ENCODE results near the gene PALM3. TPM values are rescaled to one million over a fixed set of nuclear protein-coding genes. Genes with fewer than 3 reads are reported as not detected.
"Not testable (repeated sequence)": the region's sequence is repeated elsewhere in the genome, so short reads cannot be mapped to it uniquely, and the experiment has no call there.

PALM3 gene
- total RNA-seq, 1 donor from 2014 or later = not detected

DNA sequence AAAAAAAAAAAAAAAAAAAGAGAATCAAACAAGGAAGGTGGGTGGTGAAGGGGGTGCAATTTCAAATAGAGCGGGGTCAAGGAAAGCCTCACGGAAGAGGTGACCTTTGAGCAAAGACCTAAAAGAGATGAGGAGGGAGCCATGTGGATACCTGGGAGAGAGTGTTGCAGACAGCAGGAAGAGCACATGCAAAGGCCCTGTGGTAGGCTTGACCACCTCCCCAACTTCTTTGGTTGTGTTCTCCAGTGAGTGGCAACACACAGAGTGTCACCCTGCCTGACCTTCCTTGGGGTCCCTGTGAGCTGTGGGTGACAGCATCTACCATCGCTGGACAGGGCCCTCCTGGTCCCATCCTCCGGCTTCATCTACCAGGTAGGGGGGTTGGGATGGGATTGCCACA is 11.4 kb downstream of the PALM3 start:
- Mint-ChIP-seq H3K27me3 (no peaks in the 10 kb centered on the region), H3K4me1 (peaks cover 3% of the 10 kb centered on the region), H3K36me3 (ENCODE audit: low read depth) (peaks cover 67% of the 10 kb centered on the region), H3K4me3 (no peak overlapping the region), H3K9me3 (no peaks in the 10 kb centered on the region), H3K27ac (no peak overlapping the region)
- no peak for DNase-seq
- intact Hi-C loops (cut with micrococcal nuclease) = no loop called here

DNA sequence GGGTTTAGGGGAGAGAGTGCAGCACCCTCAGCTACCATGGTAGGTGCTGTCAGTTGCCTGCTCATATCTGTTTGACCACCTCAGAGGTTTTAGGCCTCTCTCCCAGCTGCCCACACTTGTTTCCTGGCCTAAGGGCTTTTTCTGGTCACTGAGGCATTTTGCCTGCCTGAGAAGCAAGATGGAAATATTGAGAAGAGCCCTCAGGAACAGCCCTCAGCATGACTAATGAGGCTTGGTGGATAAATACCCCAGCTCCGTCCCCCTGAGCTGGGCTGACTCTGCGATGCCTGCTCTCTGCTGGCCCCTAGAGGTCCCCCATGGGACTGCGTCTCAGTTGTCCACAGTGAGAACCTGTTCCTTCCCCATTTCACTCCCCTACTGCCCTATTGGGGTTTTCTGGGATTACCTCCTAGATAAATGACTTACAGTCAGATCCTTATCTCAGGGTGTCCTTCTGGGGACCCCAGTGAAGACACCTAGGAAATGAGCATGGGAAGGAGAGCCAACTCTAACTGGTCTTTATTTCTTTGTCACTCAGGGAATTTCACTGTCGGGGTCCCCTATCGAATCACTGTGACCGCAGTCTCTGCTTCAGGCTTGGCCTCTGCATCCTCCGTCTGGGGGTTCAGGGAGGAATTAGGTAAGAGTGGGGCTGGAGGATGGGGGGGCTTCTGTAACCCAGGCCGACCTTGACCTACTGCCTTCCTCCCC is 13.3 kb downstream of the PALM3 start:
- Mint-ChIP-seq H3K4me1 (no peaks in the 10 kb centered on the region), H3K27ac (peak overlapping the region; percentile 34), H3K36me3 (ENCODE audit: low read depth) (peaks cover 68% of the 10 kb centered on the region), H3K9me3 (no peaks in the 10 kb centered on the region), H3K4me3 (no peak overlapping the region), H3K27me3 (no peaks in the 10 kb centered on the region)
- intact Hi-C loops (cut with micrococcal nuclease) = loop anchor here (5.0 kb wide), 1 partner anchor 41 kb away; the partner anchor contains the start of gene RFX1
- DNase-seq = peak; percentile 93

DNA sequence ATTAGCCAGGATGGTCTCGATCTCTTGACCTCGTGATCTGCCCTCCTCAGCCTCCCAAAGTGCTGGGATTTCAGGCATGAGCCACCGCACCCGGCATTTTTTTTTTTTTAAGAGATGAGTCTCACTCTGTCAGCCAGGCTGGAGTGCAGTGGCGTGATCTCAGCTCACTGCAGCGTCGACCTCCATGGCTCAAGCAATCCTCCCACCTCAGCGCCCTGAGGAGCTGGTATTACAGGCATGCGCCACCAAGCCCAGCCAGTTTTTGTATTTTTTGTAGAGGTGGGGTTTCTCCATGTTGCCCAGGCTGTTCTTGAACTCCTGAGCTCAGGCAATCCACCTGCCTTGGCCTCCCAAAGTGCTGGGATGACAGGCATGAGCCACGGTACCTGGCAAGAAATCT is 14.0 kb downstream of the PALM3 start:
- DNase-seq, H3K9me3 Mint-ChIP-seq, H3K4me1 Mint-ChIP-seq, H3K4me3 Mint-ChIP-seq, H3K27me3 Mint-ChIP-seq, H3K27ac Mint-ChIP-seq: not testable (repeated sequence)
- intact Hi-C loops (cut with micrococcal nuclease) = loop anchor here (5.0 kb wide), 1 partner anchor 41 kb away; the partner anchor contains the start of gene RFX1
- H3K36me3 Mint-ChIP-seq (ENCODE audit: low read depth) = peaks cover 67% of the 10 kb centered on the region

DNA sequence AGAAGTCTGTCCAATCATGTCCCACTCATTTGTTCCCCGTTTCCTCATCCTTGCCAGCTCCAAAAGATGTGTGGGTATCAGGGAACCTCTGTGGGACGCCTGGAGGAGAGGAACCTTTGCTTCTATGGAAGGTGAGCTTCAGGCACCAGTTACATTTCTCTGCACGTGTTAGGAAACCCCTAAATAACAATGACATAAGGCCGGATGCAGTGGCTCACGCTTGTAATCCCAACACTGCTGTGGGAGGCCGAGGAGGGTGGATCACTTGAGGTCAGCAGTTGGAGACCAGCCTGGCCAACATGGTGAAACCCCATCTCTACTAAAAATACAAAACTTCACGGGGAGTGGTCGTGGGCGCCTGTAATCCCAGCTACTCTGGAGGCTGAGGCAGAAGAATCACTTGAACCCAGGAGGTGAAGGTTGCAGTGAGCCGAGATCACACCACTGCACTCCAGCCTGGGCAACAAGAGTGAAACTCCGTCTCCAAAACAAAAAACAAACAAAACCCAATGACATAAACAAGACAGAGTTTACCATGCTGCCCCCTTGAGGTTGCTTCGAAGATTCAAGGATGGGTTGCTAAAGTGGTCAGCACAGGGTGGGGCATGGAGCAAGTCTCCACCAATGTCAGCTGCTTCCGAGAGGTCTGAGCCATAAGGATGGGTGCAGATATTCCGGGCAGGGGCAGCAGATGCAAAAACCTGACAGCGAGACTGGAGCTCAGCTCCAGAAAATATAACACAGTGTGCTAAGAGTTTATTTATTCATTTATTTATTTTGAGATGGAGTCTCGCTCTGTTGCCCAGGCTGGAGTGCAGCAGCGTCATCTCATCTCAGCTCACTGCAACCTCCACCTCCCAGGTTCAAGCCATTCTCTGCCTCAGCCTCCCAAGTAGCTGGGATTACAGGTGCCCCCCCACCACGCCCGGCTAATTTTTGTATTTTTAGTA is 18.9 kb downstream of the PALM3 start:
- H3K4me3 Mint-ChIP-seq; H3K27me3 Mint-ChIP-seq; H3K9me3 Mint-ChIP-seq; intact Hi-C loops (cut with micrococcal nuclease): not testable (repeated sequence)
- Mint-ChIP-seq H3K27ac (peak overlapping the region; percentile 74), H3K36me3 (ENCODE audit: low read depth) (peaks cover 57% of the 10 kb centered on the region), H3K4me1 (peaks cover 12% of the 10 kb centered on the region)
- DNase-seq = peak; percentile 85

DNA sequence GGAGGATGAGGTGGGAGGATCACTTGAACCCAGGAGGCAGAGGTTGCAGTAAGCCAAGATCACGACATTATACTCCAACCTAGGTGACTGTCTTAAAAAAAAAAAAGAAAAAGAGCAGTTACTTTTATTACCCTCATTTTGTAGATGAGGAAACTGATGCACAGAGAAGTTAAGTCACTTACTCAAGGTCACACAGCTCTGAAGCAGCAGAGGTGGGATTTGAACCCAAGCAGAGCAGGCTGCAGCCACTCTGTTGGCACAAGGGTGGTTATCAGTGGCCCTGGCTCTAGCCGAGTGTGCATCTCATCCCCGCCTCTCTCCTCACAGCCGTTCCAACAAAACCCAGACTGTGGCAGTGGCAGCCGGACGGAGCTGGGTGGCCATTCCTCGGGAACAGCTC is 22.7 kb downstream of the PALM3 start:
- Mint-ChIP-seq H3K27me3 (no peaks in the 10 kb centered on the region), H3K36me3 (ENCODE audit: low read depth) (peaks cover 52% of the 10 kb centered on the region), H3K4me1 (peaks cover 20% of the 10 kb centered on the region), H3K9me3 (no peaks in the 10 kb centered on the region), H3K4me3 (no peak overlapping the region), H3K27ac (no peak overlapping the region)
- DNase-seq = no peak
- intact Hi-C loops (cut with micrococcal nuclease) = no loop called here

- Mint-ChIP-seq H3K9me3 (no peaks in the 10 kb centered on the region), H3K27ac (no peak overlapping the region), H3K4me3 (no peak overlapping the region)
These were observed 26.2 kb downstream of the PALM3 start for GRCh38 chr19:14035706-14036105.

GRCh38 chr19:14035159-14035558 is 26.7 kb downstream of the PALM3 start:
- H3K4me3 Mint-ChIP-seq; H3K9me3 Mint-ChIP-seq; H3K27ac Mint-ChIP-seq; H3K27me3 Mint-ChIP-seq; intact Hi-C loops (cut with micrococcal nuclease); DNase-seq: not testable (repeated sequence)
- Mint-ChIP-seq H3K4me1 (peaks cover 28% of the 10 kb centered on the region), H3K36me3 (ENCODE audit: low read depth) (peaks cover 44% of the 10 kb centered on the region)

More at GRCh38 chr19:14035706-14036105, 26.2 kb downstream of the PALM3 start:
- Mint-ChIP-seq H3K36me3 (ENCODE audit: low read depth) (peaks cover 44% of the 10 kb centered on the region), H3K27me3 (no peaks in the 10 kb centered on the region), H3K4me1 (peaks cover 28% of the 10 kb centered on the region)
- intact Hi-C loops (cut with micrococcal nuclease) = no loop called here
- no peak for DNase-seq

DNA sequence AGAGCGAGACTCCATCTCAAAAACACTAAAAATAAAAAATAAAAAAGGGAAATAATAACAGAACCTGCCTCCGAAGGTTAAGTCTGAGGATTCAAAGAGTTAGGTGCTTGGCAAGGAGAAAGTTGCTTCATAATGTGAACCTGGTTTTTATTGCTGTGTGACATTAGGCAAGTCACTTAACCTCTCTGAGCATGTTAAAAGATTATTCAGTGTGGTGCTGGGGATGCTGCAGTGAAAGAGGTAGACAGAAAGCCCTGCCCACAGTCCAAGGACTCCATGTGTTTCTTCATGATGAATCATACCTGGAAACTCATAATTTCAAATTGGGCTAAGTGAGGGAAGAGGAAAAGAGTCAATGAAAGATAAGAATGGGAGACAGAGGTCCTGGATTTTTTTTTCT is 27.9 kb downstream of the PALM3 start:
- H3K4me3 Mint-ChIP-seq = peak overlapping the region; percentile 64
- peaks cover 35% of the 10 kb centered on the region for H3K36me3 Mint-ChIP-seq (ENCODE audit: low read depth)
- H3K9me3 Mint-ChIP-seq = no peaks in the 10 kb centered on the region

GRCh38 chr19:14031719-14032480 is 30.0 kb downstream of the PALM3 start, which contains the start of gene IL27RA:
IL27RA (plus strand) TSS chr19:14031762; CDS start chr19:14031873, 111 bp downstream.
- DNase-seq = peak; percentile 95
- Mint-ChIP-seq H3K27ac (peak within 1 kb of the TSS; percentile 95), H3K9me3 (no peaks in the 10 kb centered on the region), H3K4me1 (peaks cover 18% of the 10 kb centered on the region), H3K36me3 (ENCODE audit: low read depth) (peaks cover 20% of the 10 kb centered on the region), H3K4me3 (peak within 1 kb of the TSS; percentile 97), H3K27me3 (peaks cover 7% of the 10 kb centered on the region)
- intact Hi-C loops (cut with micrococcal nuclease) = loop anchor here (1.0 to 2.0 kb wide), 4 partner anchors 26 to 152 kb away; partner anchors contain the start of genes DCAF15 and RFX1

More for the DNA sequence above, 27.9 kb downstream of the PALM3 start:
- peaks cover 1% of the 10 kb centered on the region for H3K27me3 Mint-ChIP-seq
- intact Hi-C loops (cut with micrococcal nuclease) = no loop called here
- peak overlapping the region; percentile 62 for H3K27ac Mint-ChIP-seq
- DNase-seq = no peak
- peaks cover 26% of the 10 kb centered on the region for H3K4me1 Mint-ChIP-seq

DNA sequence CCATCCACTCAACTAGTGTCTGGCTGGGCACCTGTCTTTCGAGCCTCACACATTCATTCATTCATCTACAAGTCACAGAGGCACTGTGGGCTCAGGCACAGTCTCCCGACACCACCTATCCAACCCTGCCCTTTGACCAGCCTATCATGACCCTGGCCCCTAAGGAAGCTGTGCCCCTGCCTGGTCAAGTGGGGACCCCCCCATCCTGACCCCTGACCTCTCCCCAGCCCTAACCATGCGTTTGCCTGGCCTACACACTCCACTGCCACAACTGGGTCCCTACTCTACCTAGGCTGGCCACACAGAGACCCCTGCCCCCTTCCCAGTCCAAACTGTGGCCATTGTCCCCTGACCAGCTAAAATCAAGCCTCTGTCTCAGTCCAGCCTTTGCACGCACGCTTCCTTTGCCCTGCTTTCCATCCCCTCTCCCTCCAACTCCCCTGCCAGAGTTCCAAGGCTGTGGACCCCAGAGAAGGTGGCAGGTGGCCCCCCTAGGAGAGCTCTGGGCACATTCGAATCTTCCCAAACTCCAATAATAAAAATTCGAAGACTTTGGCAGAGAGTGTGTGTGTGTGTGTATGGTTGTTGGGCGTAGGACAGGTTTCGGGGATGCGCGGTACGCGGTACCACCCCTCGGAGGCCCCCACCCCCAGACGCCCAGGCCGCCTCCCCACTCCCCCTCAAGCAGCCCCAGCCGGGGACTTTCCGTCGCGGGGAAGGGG is 30.7 kb downstream of the PALM3 start:
- H3K4me3 Mint-ChIP-seq = peak overlapping the region; percentile 97
- peaks cover 7% of the 10 kb centered on the region for H3K27me3 Mint-ChIP-seq
- H3K9me3 Mint-ChIP-seq = no peaks in the 10 kb centered on the region
- intact Hi-C loops (cut with micrococcal nuclease) = loop anchor here (1.0 to 2.0 kb wide), 2 partner anchors 78 to 151 kb away; partner anchors contain the start of gene DCAF15
- peak overlapping the region; percentile 95 for H3K27ac Mint-ChIP-seq
- H3K4me1 Mint-ChIP-seq = peaks cover 17% of the 10 kb centered on the region
- no peak for DNase-seq
- H3K36me3 Mint-ChIP-seq (ENCODE audit: low read depth) = peaks cover 13% of the 10 kb centered on the region

- DNase-seq = no peak
- H3K27ac Mint-ChIP-seq = no peak overlapping the region
- no peak overlapping the region for H3K4me3 Mint-ChIP-seq
- intact Hi-C loops (cut with micrococcal nuclease) = no loop called here
- peaks cover 7% of the 10 kb centered on the region for H3K27me3 Mint-ChIP-seq
- peaks cover 14% of the 10 kb centered on the region for H3K4me1 Mint-ChIP-seq
- peaks cover 6% of the 10 kb centered on the region for H3K36me3 Mint-ChIP-seq (ENCODE audit: low read depth)
- no peaks in the 10 kb centered on the region for H3K9me3 Mint-ChIP-seq
These were observed 33.0 kb downstream of the PALM3 start for GRCh38 chr19:14028901-14029300.

- Mint-ChIP-seq H3K4me1 (peaks cover 16% of the 10 kb centered on the region), H3K27me3 (peaks cover 7% of the 10 kb centered on the region), H3K36me3 (ENCODE audit: low read depth) (peaks cover 4% of the 10 kb centered on the region), H3K9me3 (no peaks in the 10 kb centered on the region), H3K4me3 (no peak within 1 kb of the TSS), H3K27ac (no peak within 1 kb of the TSS)
- DNase-seq = no peak
- intact Hi-C loops (cut with micrococcal nuclease) = no loop called here
These were observed 33.9 kb downstream of the PALM3 start, which contains the start of gene RLN3 for GRCh38 chr19:14027856-14028450. RLN3 (plus strand) TSS chr19:14028148; CDS start chr19:14028205, 57 bp downstream.

Measured in activated CD4-positive, alpha-beta T cell treated with anti-CD3 and anti-CD28 coated beads, Interleukin-2, amount 10 ng/mL, durations not matched to agents 24 days and 14 days (primary cell).